Activated naive CD8-positive, alpha-beta T cell (primary cell): Measurements from ENCODE around the gene USP31.

Experiments
- H3K27ac Mint-ChIP-seq: one replicate; pipeline ENCODE4 v1.8.0; 2021; ENCODE audit warnings: mixed read lengths
- H3K27me3 Mint-ChIP-seq: one replicate; pipeline ENCODE4 v1.8.0; 2021; ENCODE audit warnings: mixed read lengths
- H3K36me3 Mint-ChIP-seq: one replicate; pipeline ENCODE4 v1.8.0; 2021; ENCODE audit warnings: mixed read lengths
- H3K4me1 Mint-ChIP-seq: one replicate; pipeline ENCODE4 v1.8.0; 2021; ENCODE audit warnings: low read depth, mixed read lengths
- H3K4me3 Mint-ChIP-seq: one replicate; pipeline ENCODE4 v1.8.0; 2021; ENCODE audit warnings: mild to moderate bottlenecking, mixed read lengths
- H3K9me3 Mint-ChIP-seq: one replicate; pipeline ENCODE4 v1.8.0; 2021; ENCODE audit warnings: low read depth, mixed read lengths

USP31 gene

GRCh38 chr16:23079675-23080301 is 69.5 kb downstream of the USP31 start:
- H3K4me1 Mint-ChIP-seq = peaks cover 6% of the 10 kb centered on the region
- no peaks in the 10 kb centered on the region for H3K9me3 Mint-ChIP-seq
- H3K27me3 Mint-ChIP-seq = no peaks in the 10 kb centered on the region
- H3K4me3 Mint-ChIP-seq = no peak overlapping the region
- peaks cover 34% of the 10 kb centered on the region for H3K36me3 Mint-ChIP-seq
- no peak overlapping the region for H3K27ac Mint-ChIP-seq

- H3K4me3 Mint-ChIP-seq = no peak overlapping the region
- H3K4me1 Mint-ChIP-seq = no peaks in the 10 kb centered on the region
- no peak overlapping the region for H3K27ac Mint-ChIP-seq
- H3K36me3 Mint-ChIP-seq = peaks cover 24% of the 10 kb centered on the region
- no peaks in the 10 kb centered on the region for H3K27me3 Mint-ChIP-seq
- H3K9me3 Mint-ChIP-seq = no peaks in the 10 kb centered on the region
These were observed 74.8 kb downstream of the USP31 start for GRCh38 chr16:23074423-23074822.

- H3K9me3 Mint-ChIP-seq = no peaks in the 10 kb centered on the region
- no peaks in the 10 kb centered on the region for H3K4me1 Mint-ChIP-seq
- H3K27ac Mint-ChIP-seq = no peak overlapping the region
- peaks cover 19% of the 10 kb centered on the region for H3K36me3 Mint-ChIP-seq
- no peaks in the 10 kb centered on the region for H3K27me3 Mint-ChIP-seq
- no peak overlapping the region for H3K4me3 Mint-ChIP-seq
These were observed 76.3 kb downstream of the USP31 start for GRCh38 chr16:23072769-23073549.

- Mint-ChIP-seq H3K27ac (no peak overlapping the region), H3K36me3 (peaks cover 23% of the 10 kb centered on the region), H3K4me3 (no peak overlapping the region), H3K4me1 (no peaks in the 10 kb centered on the region), H3K27me3 (no peaks in the 10 kb centered on the region), H3K9me3 (no peaks in the 10 kb centered on the region)
These were observed 77.1 kb downstream of the USP31 start for GRCh38 chr16:23072084-23072599.

GRCh38 chr16:23071196-23072083 is 77.8 kb downstream of the USP31 start:
- no peak overlapping the region for H3K4me3 Mint-ChIP-seq
- no peaks in the 10 kb centered on the region for H3K27me3 Mint-ChIP-seq
- H3K36me3 Mint-ChIP-seq = peaks cover 19% of the 10 kb centered on the region
- H3K27ac Mint-ChIP-seq = no peak overlapping the region
- H3K9me3 Mint-ChIP-seq = no peaks in the 10 kb centered on the region
- H3K4me1 Mint-ChIP-seq = no peaks in the 10 kb centered on the region

- Mint-ChIP-seq H3K9me3 (no peaks in the 10 kb centered on the region), H3K4me3 (no peak overlapping the region), H3K27me3 (no peaks in the 10 kb centered on the region), H3K27ac (no peak overlapping the region), H3K4me1 (no peaks in the 10 kb centered on the region), H3K36me3 (peaks cover 18% of the 10 kb centered on the region)
These were observed 79.4 kb downstream of the USP31 start for GRCh38 chr16:23069844-23070243.

- Mint-ChIP-seq H3K4me1 (no peaks in the 10 kb centered on the region), H3K27me3 (no peaks in the 10 kb centered on the region), H3K9me3 (no peaks in the 10 kb centered on the region), H3K36me3 (peaks cover 15% of the 10 kb centered on the region), H3K27ac (no peak overlapping the region), H3K4me3 (no peak overlapping the region)
These were observed 81.0 kb downstream of the USP31 start for GRCh38 chr16:23068079-23068736.

- H3K4me3 Mint-ChIP-seq = no peak overlapping the region
- H3K36me3 Mint-ChIP-seq = peaks cover 13% of the 10 kb centered on the region
- H3K9me3 Mint-ChIP-seq = no peaks in the 10 kb centered on the region
- no peaks in the 10 kb centered on the region for H3K4me1 Mint-ChIP-seq
- H3K27ac Mint-ChIP-seq = no peak overlapping the region
- H3K27me3 Mint-ChIP-seq = no peaks in the 10 kb centered on the region
These were observed 82.6 kb downstream of the USP31 start for GRCh38 chr16:23066676-23067075.

GRCh38 chr16:23064639-23065038 is 84.6 kb downstream of the USP31 start:
- peaks cover 2% of the 10 kb centered on the region for H3K4me1 Mint-ChIP-seq
- no peak overlapping the region for H3K4me3 Mint-ChIP-seq
- H3K9me3 Mint-ChIP-seq = no peaks in the 10 kb centered on the region
- peaks cover 9% of the 10 kb centered on the region for H3K36me3 Mint-ChIP-seq
- H3K27ac Mint-ChIP-seq = no peak overlapping the region
- peaks cover 2% of the 10 kb centered on the region for H3K27me3 Mint-ChIP-seq

- H3K27ac Mint-ChIP-seq = no peak overlapping the region
- H3K27me3 Mint-ChIP-seq = peaks cover 9% of the 10 kb centered on the region
- H3K4me3 Mint-ChIP-seq = no peak overlapping the region
- H3K9me3 Mint-ChIP-seq = no peaks in the 10 kb centered on the region
- H3K36me3 Mint-ChIP-seq = peaks cover 6% of the 10 kb centered on the region
- H3K4me1 Mint-ChIP-seq = peaks cover 2% of the 10 kb centered on the region
These were observed 86.7 kb downstream of the USP31 start for GRCh38 chr16:23062524-23062923.

GRCh38 chr16:23061669-23062068 is 87.6 kb downstream of the USP31 start:
- H3K27me3 Mint-ChIP-seq = peaks cover 12% of the 10 kb centered on the region
- no peak overlapping the region for H3K27ac Mint-ChIP-seq
- H3K4me3 Mint-ChIP-seq = no peak overlapping the region
- H3K9me3 Mint-ChIP-seq = peaks cover 2% of the 10 kb centered on the region
- peaks cover 3% of the 10 kb centered on the region for H3K36me3 Mint-ChIP-seq
- H3K4me1 Mint-ChIP-seq = peaks cover 2% of the 10 kb centered on the region

- no peak overlapping the region for H3K4me3 Mint-ChIP-seq
- H3K36me3 Mint-ChIP-seq = no peaks in the 10 kb centered on the region
- H3K4me1 Mint-ChIP-seq = peaks cover 2% of the 10 kb centered on the region
These were observed 88.6 kb downstream of the USP31 start for GRCh38 chr16:23060458-23061320.

GRCh38 chr16:23059433-23059832 is 89.8 kb downstream of the USP31 start:
- no peak overlapping the region for H3K4me3 Mint-ChIP-seq
- H3K4me1 Mint-ChIP-seq = peaks cover 2% of the 10 kb centered on the region
- H3K27me3 Mint-ChIP-seq = peaks cover 21% of the 10 kb centered on the region
- H3K36me3 Mint-ChIP-seq = no peaks in the 10 kb centered on the region
- H3K27ac Mint-ChIP-seq = no peak overlapping the region
- peaks cover 3% of the 10 kb centered on the region for H3K9me3 Mint-ChIP-seq

More at GRCh38 chr16:23060458-23061320, 88.6 kb downstream of the USP31 start:
- Mint-ChIP-seq H3K27ac (no peak overlapping the region), H3K9me3 (peaks cover 3% of the 10 kb centered on the region), H3K27me3 (peaks cover 12% of the 10 kb centered on the region)

- H3K36me3 Mint-ChIP-seq = no peaks in the 10 kb centered on the region
- no peak overlapping the region for H3K4me3 Mint-ChIP-seq
- H3K27me3 Mint-ChIP-seq = peaks cover 23% of the 10 kb centered on the region
- H3K27ac Mint-ChIP-seq = no peak overlapping the region
- H3K9me3 Mint-ChIP-seq = peaks cover 3% of the 10 kb centered on the region
- peaks cover 2% of the 10 kb centered on the region for H3K4me1 Mint-ChIP-seq
These were observed 90.7 kb downstream of the USP31 start for GRCh38 chr16:23058576-23058975.
